Natural killer cell (primary cell): ENCODE results near the gene MCTP2. TPM values are rescaled to one million over a fixed set of nuclear protein-coding genes. Genes with fewer than 3 reads are reported as not detected.

Source experiments
- ATAC-seq, 3 donors: fragments of 150-1000 bp in 2 of 3; fragments of 200-7000 bp in 1 of 3; cut with Tn5 transposase; 1 replicate in 1 of 3; 2 replicates in 2 of 3; pipeline ENCODE4 v1.10.0; 2021; ENCODE audit warnings: mild to moderate bottlenecking in 2 of 3, moderate library complexity in 2 of 3
- DNase-seq, 2 donors: peaks; one replicate each; pipeline versions ENCODE4 v3.0.0 to v3.0.0-alpha.2; 2013 to 2021; ENCODE audit warnings: mixed read lengths in 1 of 2
- H3K27ac ChIP-seq: one replicate; pipeline ENCODE4 v1.5.1; 2013; ENCODE audit warnings: mild to moderate bottlenecking, low read length
- H3K27me3 ChIP-seq: one replicate; pipeline ENCODE4 v1.6.1; 2013; ENCODE audit warnings: low read length; ENCODE audit not compliant: control insufficient read depth, insufficient read depth
- H3K36me3 ChIP-seq: one replicate; pipeline ENCODE4 v1.6.1; 2013; ENCODE audit warnings: low read length; ENCODE audit not compliant: control insufficient read depth, insufficient read depth
- H3K4me1 ChIP-seq: one replicate; pipeline ENCODE4 v1.6.1; 2013; ENCODE audit warnings: low read length; ENCODE audit not compliant: control insufficient read depth, insufficient read depth
- H3K4me3 ChIP-seq: one replicate; pipeline ENCODE4 v1.5.1; 2013; ENCODE audit warnings: low read length
- H3K9me3 ChIP-seq: one replicate; pipeline ENCODE4 v1.6.1; 2013; ENCODE audit warnings: low read length; ENCODE audit not compliant: control insufficient read depth, insufficient read depth
- H3K27ac Mint-ChIP-seq, 2 donors: one replicate each; pipeline ENCODE4 v1.8.0; 2022; ENCODE audit warnings: mild to moderate bottlenecking in 2 of 2, mixed read lengths in 2 of 2, moderate library complexity in 1 of 2
- H3K27me3 Mint-ChIP-seq, 2 donors: one replicate each; pipeline ENCODE4 v1.8.0; 2022; ENCODE audit warnings: low read depth in 2 of 2, mixed read lengths in 2 of 2
- H3K36me3 Mint-ChIP-seq: one replicate; pipeline ENCODE4 v1.8.0; 2022; ENCODE audit warnings: mixed read lengths
- H3K4me1 Mint-ChIP-seq, 2 donors: one replicate each; pipeline ENCODE4 v1.8.0; 2022; ENCODE audit warnings: mixed read lengths in 2 of 2
- H3K4me3 Mint-ChIP-seq: one replicate; pipeline ENCODE4 v1.8.0; 2022; ENCODE audit warnings: mild to moderate bottlenecking, moderate library complexity, mixed read lengths
- H3K9me3 Mint-ChIP-seq, 2 donors: one replicate each; pipeline ENCODE4 v1.8.0; 2022; ENCODE audit warnings: mixed read lengths in 2 of 2
- CTCF ChIP-seq: fragments of 200-600 bp; IDR thresholded peaks from one replicate; pipeline ENCODE4 v1.8.0; 2022; ENCODE audit warnings: antibody characterized with exemption
- WGBS: methylation state at CpG from one replicate; pipeline ENCODE4 v1.1.7; 2013; ENCODE audit warnings: missing lambda C conversion rate; ENCODE audit not compliant: insufficient coverage; 5-methylcytosine and 5-hydroxymethylcytosine counted together
- intact Hi-C: fragments of 100-400 bp; cut with micrococcal nuclease; formaldehyde crosslinking; loops from one replicate; pipeline ENCODE4 v1.14.2; 2022
- total RNA-seq, 4 donors: library from RNA; stranded (reverse); fragments of 120-200 nt in 1 of 4; gene quantifications; one replicate each; pipeline versions ENCODE4 v1.2.3 to v1.2.4, GENCODE V29; 2013 to 2022

The MCTP2 gene
- total RNA-seq, 3 donors from 2014 or later (not counting 1 experiment from before 2014, with no cell fraction given): 235 to 312 (median 261) TPM

- intact Hi-C loops: no loop called here
Observed at GRCh38 chr15:94443186-94443585, 211.8 kb downstream of the MCTP2 start.

DNA sequence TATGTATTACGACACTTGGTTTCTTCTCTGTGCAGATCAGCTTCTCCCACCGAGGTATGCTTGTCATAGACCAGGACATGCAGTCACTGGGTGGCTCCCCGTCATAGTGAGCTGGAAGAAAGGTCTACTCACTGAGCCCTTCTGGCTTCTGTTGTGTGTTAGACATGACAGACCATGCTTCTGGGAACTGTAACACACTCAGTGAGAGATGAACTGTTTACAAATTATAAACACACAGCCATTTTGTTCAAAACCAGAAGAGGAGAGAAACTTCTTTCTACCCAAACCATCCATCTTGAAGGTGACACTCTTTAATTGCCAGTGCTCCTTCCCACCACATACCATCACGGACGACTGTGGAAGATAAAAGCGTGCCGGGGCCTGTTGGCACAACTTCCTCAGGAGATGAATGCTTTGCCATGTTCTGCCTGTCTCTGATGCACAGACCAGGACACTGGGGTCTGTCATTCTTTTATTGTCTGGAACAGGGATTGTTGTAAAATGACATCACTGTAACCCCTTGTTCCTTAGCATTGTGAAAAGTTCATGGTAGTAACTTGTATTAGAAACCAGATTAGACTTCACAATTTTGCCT is 214.3 kb downstream of the MCTP2 start:
- H3K27me3 ChIP-seq: no peaks in the 10 kb centered on the region
- ATAC-seq (no peak), DNase-seq (no peak)
- peaks cover 20% of the 10 kb centered on the region for H3K36me3 Mint-ChIP-seq
- intact Hi-C loops: no loop called here
- no peaks in the 10 kb centered on the region for H3K4me1 ChIP-seq
- no peaks in the 10 kb centered on the region for H3K9me3 ChIP-seq
- H3K27ac ChIP-seq: no peak overlapping the region
- no peaks in the 10 kb centered on the region for H3K27me3 Mint-ChIP-seq
- H3K4me1 Mint-ChIP-seq: peaks cover 4 to 9% of the 10 kb centered on the region in 2 donors
- no peak overlapping the region for H3K4me3 Mint-ChIP-seq
- no peak for TF ChIP-seq CTCF
- 98% methylated on average over 7 of the region's 7 CpGs for WGBS
- H3K36me3 ChIP-seq: peaks cover 65% of the 10 kb centered on the region
- no peaks in the 10 kb centered on the region for H3K9me3 Mint-ChIP-seq
- H3K4me3 ChIP-seq: no peak overlapping the region
- H3K27ac Mint-ChIP-seq: peak overlapping the region; percentile 51 to 67

More at GRCh38 chr15:94443186-94443585, 211.8 kb downstream of the MCTP2 start:
- H3K4me3 Mint-ChIP-seq: no peak overlapping the region
- peaks cover 20% of the 10 kb centered on the region for H3K36me3 Mint-ChIP-seq
- H3K27ac ChIP-seq: no peak overlapping the region
- H3K9me3 ChIP-seq: no peaks in the 10 kb centered on the region
- no peaks in the 10 kb centered on the region for H3K9me3 Mint-ChIP-seq
- H3K4me3 ChIP-seq: no peak overlapping the region
- H3K27ac Mint-ChIP-seq: peak overlapping the region; percentile 57
- peaks cover 27 to 32% of the 10 kb centered on the region in 2 donors for H3K4me1 Mint-ChIP-seq
- WGBS: 98% methylated on average over 5 of the region's 5 CpGs
- ATAC-seq: no peak
- no peaks in the 10 kb centered on the region for H3K4me1 ChIP-seq
- no peak for TF ChIP-seq CTCF
- no peaks in the 10 kb centered on the region for H3K27me3 ChIP-seq
- H3K36me3 ChIP-seq: peaks cover 63% of the 10 kb centered on the region
- H3K27me3 Mint-ChIP-seq: no peaks in the 10 kb centered on the region
- DNase-seq: no peak

DNA sequence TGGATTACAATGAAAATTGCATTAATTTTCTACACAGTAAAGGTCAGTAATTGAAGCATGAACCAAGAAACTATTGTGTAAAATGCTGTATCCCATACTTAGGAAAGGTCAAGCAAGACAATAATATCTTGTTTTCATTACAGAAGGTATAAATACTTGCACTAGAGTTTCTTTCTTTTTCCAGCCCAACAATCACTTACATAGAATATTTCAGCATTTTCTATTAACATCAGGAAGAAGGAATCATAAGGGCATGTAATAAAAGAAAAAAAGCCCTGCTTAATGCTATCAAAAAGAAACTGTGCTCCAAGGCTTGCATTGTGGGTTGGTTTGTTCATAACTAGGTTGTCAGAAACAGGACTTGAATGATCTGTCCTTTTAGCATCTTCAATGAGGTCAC is 215.1 kb downstream of the MCTP2 start:
- no peaks in the 10 kb centered on the region for H3K9me3 ChIP-seq
- no peaks in the 10 kb centered on the region for H3K4me1 ChIP-seq
- H3K27ac ChIP-seq: no peak overlapping the region
- H3K4me3 ChIP-seq: no peak overlapping the region
- no peak overlapping the region for H3K4me3 Mint-ChIP-seq
- intact Hi-C loops: no loop called here
- H3K36me3 ChIP-seq: peaks cover 60% of the 10 kb centered on the region
- H3K27me3 ChIP-seq: no peaks in the 10 kb centered on the region
- no peak for TF ChIP-seq CTCF
- H3K9me3 Mint-ChIP-seq: no peaks in the 10 kb centered on the region
- ATAC-seq (no peak), DNase-seq (no peak)
- H3K36me3 Mint-ChIP-seq: peaks cover 20% of the 10 kb centered on the region
- peak overlapping the region; percentile 51 to 67 for H3K27ac Mint-ChIP-seq
- no peaks in the 10 kb centered on the region for H3K27me3 Mint-ChIP-seq
- H3K4me1 Mint-ChIP-seq: peaks cover 0 to 5% of the 10 kb centered on the region in 2 donors

- peaks cover 26% of the 10 kb centered on the region for H3K36me3 ChIP-seq
- TF ChIP-seq CTCF: no peak
- no peak overlapping the region for H3K27ac ChIP-seq
- H3K4me1 ChIP-seq: no peaks in the 10 kb centered on the region
- DNase-seq (no peak), ATAC-seq (no peak)
- intact Hi-C loops: no loop called here
- Mint-ChIP-seq H3K4me3 (no peak overlapping the region), H3K36me3 (peaks cover 7% of the 10 kb centered on the region), H3K27ac (peak overlapping the region; percentile 9 to 68), H3K27me3 (no peaks in the 10 kb centered on the region), H3K9me3 (no peaks in the 10 kb centered on the region), H3K4me1 (no peaks in the 10 kb centered on the region)
- H3K9me3 ChIP-seq: no peaks in the 10 kb centered on the region
- H3K27me3 ChIP-seq: no peaks in the 10 kb centered on the region
- H3K4me3 ChIP-seq: no peak overlapping the region
- WGBS: 100% methylated on average over 1 of the region's 1 CpG
Observed at GRCh38 chr15:94451466-94451865, 220.1 kb downstream of the MCTP2 start.
